Cerebellar nuclear complex (tissue), 1 donor: ENCODE measurements around the gene ANGPTL2.
"Not testable (repeated sequence)": the region's sequence is repeated elsewhere in the genome, so short reads cannot be mapped to it uniquely, and the experiment has no call there.

Source experiments
- DNase-seq, 2 experiments: peaks; one replicate each; lab custom pipeline; 2025; lab: John Stamatoyannopoulos, UW

ANGPTL2 gene, protein sequence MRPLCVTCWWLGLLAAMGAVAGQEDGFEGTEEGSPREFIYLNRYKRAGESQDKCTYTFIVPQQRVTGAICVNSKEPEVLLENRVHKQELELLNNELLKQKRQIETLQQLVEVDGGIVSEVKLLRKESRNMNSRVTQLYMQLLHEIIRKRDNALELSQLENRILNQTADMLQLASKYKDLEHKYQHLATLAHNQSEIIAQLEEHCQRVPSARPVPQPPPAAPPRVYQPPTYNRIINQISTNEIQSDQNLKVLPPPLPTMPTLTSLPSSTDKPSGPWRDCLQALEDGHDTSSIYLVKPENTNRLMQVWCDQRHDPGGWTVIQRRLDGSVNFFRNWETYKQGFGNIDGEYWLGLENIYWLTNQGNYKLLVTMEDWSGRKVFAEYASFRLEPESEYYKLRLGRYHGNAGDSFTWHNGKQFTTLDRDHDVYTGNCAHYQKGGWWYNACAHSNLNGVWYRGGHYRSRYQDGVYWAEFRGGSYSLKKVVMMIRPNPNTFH

DNA sequence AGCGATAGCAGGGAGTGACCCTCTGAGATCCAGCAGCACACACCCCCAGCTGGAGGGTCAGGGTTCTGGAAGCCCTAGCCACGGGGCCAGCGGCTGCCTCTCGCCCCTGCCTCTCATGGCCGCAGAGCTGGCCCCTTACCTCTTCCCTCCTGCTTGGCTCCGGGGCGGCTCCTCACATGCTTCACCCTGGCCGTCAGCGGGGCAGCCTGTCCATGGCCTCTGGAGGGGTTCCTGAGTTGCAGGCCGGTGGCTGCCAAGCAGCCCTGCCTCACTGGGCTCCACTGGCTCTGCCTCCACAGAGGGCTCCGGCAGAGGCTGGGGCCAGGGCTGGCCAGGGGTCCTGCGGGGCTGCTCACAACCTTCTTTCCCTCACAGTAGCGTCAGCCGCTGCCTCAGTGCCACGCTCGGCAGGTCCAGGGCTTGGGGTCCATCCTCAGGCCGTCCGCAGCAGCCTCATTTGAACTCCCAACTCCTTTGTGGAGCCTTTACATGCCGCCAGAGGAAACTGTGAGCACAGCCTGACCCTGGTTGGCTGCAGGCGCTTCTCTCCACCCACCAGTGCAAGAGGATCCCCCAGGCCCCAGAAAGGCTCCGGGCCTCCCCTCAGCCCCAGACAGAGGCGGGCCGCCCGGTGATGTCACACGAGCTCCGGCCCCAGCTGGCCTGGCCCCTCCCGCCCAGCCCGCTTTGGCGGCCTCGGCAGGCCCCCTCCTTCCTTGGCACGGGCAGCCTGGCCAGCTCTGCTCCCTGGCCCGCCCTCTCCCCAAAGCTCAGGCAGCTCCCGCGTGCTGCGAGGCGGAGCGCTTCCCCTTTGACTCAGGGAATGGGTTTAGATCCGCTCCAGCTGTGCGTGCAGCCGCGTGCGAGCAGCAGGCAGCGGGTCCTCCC lies at the start of gene ANGPTL2:
TSS of gene ANGPTL2 (minus strand) at position 460 of the 888 bp plus-strand sequence. CDS start 13,904 bp downstream, outside the sequence.
- DNase-seq: peak in 1 of 2 experiments; percentile 62

DNA sequence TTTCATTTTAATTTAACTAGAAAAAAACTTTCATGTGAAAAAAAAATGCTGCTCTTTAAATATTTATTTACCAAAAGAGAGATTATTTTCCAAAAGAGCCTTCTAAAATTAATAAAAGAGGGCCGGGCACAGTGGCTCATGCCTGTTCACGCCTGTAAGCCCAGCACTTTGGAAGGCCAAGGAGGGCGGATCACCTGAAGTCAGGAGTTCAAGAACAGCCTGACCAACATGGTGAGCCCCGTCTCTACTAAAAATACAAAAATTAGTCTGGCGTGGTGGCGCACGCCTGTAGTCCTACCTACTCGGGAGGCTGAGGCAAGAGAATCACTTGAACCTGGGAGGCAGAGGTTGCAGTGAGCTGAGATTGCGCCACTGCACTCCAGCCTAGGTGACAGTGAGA lies 48.9 kb upstream of the ANGPTL2 start:
- not testable (repeated sequence) for DNase-seq

DNA sequence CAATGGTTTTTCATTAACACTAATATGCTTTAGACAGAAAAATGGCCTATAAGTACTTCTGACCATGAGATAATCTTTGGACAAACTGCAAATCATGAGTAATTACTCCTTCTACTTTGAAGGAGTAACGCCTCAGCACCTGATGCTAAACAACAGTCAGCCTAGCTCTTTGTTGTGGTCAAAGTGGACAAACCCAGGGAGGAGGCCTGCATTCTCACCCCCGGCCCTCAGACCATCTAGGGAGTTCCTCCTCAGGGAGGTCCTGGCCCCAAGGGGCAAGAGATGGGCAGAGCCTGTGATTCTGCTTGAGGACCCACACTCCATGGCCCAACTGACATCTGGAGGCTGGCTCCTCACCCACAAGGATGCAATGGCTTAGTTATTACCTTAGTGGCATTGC lies 48.2 kb upstream of the ANGPTL2 start:
- DNase-seq: no peak

DNA sequence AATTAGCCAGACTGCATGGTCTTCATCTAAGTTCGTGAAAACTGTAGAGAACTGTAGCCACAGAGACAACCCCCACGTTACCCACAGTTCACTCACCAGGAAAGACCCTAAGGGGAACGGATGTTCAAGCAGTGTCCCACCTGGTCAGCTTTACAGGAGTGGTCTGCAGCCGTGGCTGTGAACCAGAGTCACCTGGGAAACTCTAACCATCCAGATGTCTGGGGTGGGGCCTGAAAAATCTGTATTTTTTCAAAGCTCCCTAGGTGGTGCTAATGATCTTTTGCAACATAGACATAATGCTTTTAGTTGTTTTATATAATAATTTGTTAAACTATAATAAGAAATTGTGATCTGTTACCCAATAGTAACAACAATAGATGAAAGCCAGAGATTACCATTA lies 47.7 kb upstream of the ANGPTL2 start:
- no peak for DNase-seq

DNA sequence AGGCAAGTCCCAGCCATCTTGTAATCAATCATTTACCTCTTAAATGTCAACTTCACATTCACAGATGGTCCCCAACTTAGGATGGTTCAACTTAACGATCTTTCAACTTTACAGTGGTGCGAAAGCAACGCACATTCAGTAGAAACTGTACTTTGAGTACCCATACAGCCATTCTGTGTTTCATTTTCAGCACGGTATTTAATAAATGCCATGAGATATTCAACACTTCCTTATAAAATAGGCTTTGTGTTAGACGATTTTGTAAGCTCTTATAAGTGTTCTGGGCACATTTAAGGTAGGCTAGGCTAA lies 47.1 kb upstream of the ANGPTL2 start:
- DNase-seq: no peak

DNA sequence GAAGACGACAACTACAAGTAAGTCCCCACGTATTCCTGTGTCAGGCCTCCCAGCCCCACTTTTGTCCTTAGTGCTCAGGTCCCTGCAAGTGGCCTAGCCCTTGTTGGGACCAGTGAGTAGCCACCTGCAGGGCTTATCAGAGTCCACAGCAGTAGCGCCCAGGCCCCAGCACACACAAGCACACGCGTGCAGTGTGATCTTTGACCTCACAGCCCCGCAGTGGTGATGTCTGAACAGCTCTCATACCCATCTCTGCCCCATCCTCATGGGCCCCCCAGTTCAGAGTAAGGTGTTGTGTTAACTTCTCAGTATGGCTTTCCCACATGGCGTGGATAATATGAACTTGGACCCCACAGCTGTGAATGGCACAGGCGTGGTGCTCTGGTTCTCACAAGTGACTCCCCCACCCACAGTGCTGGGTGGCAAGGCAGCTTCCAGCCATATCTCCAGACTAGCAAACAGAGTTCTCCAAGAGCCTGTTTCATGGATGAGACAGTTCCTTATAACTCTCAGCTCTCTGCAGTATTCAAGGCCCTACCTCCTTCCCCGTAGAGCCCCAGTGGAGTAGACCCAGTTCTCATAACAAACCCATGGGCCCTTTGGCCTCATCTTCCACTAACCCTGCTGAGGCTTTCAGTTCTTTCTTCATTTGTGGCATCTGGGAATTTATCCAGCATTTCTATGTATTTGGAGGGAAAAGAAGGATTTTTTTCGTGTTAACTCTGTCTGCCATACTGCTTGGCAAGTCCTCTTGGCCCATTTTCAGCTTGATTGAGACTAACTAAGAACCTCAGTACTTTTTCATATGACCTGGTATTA lies 46.5 kb upstream of the ANGPTL2 start:
- no peak for DNase-seq

DNA sequence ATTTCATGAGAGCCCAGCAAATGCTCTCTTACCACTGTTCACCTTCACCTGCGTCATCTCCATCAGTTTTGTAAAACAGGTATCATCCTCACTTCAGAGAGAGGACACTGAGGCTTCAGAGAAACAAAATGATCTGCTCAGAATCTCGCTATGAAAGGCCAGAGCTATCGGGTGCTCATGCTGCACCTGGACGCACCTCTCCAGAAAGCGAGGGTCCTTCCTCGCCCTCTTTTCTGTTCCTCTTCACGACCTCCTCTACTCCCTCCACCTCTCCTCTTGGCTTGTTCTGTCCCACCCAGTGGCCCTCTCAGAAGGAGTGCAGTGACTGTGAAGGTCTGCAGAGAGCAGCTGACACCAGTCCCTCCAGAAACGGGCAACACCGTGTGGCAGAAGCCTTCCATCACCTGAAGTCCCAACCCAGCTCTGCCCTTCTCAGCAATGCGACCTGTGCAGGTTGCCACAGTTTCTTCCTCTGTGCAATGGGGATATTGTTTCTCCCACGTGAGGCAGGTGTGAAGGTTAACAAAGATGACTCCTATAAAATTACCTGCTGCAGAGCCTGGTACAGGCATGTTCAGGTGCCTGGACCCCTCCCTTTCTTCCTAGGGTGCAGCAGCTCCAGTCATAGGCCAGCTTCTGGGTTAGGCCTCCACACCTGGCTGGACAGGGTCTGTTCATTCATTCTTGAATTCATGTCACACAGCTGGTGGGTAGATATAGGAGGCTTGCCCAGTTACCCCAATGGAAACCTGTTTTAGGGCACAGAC lies 45.3 kb upstream of the ANGPTL2 start:
- no peak for DNase-seq

DNA sequence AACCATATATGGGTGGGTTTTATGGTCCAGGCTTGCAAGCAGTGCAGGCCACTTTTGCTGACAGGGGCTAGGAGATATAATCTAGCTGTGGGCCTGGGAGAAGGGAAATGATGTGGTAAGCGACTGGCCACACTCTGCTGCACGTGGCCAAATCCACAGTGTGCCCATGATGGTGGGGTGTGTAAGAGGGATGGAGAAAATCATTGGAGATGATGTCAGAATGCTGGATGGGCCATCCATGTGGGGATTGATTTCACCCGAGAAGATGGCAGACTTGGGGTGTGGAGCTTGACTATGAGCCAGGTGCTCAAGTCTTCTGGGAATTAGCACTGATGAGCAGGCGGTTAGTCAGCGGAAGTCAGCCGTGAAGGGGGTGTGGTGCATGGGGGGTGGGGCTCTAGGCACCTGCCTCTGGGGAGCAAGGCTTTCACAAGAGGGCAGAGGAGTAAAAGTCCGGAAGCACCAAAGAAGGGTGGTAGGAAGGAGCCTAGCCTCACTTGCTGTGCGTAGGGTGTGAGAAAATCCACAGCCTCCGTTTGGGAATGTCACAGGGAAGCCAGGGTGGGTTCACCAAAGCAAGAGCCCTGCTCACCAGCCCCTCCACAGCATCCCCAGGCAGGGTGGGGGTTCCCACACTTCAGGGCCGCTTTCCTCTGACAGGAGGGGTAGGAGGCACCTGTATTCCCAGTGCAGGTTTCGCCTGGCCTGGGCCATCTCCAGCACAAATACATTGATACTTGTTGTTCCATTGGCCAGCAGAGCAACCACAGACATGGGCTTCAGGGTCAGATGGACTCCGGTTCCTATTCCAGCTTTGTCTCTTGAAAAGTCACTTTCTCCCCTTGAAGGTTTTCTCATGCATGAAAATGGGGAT lies 44.5 kb upstream of the ANGPTL2 start:
- no peak for DNase-seq

DNA sequence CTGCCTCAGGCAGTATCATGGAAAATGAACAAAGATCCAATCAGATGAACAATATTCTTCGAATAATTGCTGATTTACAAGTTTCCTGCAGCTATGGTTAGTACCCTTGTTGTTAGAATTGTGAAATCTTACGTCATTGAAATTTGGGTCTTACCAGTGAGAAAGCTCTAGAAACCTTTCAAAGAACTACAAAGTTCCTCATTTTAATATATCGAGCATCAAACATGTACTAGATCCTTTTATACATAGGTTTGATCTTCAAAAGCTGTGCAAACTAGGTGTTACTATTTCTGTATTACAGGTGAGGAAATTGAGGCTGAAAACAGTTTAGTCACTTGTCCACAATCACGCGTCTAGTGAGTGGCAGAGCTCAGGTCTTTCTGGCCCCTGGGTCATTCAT lies 43.7 kb upstream of the ANGPTL2 start:
- no peak for DNase-seq

DNA sequence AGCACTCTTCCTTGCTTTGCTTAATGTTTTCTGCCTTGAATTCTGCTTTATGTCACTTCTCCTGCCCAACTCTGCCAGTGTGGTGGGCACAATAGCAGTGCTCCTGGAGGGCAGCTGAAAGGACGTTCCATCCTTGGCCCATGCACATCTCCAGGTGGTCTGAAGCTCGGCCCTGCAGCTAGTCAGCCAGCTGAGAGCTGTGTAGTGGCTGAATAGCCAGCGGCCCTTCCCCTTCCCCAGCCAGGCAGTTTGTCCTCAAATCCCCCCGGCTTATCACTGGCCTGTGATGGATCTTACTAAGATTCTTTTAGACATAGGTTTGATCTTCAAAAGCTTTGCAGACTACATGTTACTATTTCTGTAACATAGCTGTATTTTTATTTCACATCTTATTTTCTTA lies 42.7 kb upstream of the ANGPTL2 start:
- no peak for DNase-seq

DNA sequence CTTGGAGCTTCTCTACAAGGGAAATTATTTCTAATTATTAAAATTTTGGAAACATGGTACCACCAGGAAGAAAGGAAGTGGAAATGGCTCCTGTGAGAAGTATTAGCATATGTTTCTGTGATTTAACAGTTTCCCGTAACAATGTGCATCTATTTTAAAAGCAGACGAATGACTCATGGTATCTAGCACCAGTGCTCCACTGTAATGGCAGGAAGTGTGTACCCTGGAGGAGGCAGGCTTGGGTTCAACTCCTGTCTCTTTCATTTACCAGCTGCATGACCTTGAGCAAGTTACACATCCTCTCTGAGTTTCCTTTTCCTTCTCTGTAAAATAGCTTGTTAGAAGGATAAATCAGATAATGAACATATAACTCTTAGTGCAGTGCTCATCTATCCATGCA lies 41.0 kb upstream of the ANGPTL2 start:
- DNase-seq: no peak

DNA sequence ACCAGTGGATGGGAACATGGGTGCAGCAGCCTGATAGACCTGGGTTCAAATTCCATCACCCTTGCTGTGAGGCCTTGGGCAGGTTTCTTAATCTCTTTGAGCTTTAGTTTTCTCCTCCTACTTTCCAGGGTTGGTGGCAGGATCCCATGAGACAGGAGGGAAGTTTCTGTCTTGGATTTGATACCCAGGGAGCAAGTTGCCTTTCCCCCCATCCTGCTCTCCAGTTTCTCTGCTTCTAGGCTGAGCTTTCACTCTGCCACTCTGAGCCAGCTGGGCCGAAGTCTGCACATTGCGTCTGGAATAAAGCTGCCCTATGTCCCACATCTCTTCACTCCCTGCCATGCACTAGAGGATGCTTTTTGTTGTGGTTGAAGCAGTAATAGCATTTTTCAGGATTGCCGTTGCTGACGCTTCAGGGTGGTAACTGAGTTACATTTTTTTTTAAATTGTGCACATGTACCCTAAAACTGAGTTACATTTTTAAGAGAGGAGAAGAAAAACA lies 40.5 kb upstream of the ANGPTL2 start:
- no peak for DNase-seq

DNA sequence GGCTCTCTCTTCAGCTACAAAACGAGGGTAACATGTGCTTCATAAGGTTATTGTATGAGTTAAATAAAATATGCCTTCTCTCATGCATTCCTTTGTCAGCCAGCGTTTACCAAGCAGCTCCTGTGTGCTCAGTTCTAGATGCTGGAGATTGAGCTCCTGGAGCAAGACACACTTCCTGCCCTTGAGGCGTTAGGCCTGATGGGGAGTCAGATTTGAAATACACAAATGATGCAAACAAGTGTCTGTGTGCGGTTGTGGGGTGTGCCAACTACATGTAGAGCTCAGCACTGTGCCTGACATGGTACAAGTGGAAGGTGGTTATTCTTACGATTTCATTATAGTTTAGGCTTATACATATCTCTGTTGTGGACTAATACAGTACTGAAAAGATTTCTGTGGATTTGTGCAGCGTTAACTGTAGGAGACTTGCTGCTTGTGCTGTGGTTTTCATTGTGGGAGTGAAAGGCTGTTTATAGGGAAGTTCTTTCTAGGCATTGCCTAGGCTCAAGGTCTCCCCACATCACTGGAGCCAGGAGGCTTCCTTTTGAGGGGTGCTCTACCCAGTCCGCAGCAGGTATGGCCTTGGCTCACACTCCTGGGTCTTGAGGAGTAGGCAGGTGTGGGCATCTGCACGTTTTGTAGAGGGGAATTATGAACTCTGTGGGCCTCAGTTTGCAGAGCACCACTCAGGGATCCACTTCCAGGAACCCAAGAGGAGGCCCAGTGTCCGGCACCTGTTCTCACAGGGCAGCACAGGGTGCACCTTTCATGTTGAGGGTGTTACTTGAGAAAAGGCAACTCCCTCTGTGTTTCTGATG lies 39.8 kb upstream of the ANGPTL2 start:
- no peak for DNase-seq

DNA sequence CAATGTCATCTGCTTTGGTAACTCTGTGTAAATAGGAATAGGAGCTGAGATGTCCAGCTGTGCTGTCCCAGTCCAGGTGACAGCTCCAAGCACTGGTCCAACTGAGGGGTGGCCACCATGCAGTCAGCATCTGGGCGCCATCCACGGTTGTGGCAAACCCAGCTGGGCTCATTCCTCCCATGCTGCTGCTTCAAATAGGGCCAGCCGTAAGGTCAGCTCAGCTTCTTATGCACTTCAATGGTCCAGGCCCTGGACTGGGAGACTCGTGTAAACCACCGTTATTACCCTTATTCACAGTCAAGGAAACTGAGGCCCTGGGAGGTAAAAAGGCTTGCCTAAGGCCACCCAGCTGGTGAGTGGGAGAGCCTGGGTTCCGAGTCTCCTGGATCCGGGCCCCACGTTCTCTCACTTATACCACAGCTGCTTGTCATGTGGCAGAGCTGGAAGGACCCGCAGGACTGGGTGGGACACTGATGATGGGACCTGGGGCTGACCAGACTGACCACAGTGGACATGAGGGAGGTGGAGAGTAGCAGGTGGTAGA lies 38.7 kb upstream of the ANGPTL2 start:
- DNase-seq: no peak

DNA sequence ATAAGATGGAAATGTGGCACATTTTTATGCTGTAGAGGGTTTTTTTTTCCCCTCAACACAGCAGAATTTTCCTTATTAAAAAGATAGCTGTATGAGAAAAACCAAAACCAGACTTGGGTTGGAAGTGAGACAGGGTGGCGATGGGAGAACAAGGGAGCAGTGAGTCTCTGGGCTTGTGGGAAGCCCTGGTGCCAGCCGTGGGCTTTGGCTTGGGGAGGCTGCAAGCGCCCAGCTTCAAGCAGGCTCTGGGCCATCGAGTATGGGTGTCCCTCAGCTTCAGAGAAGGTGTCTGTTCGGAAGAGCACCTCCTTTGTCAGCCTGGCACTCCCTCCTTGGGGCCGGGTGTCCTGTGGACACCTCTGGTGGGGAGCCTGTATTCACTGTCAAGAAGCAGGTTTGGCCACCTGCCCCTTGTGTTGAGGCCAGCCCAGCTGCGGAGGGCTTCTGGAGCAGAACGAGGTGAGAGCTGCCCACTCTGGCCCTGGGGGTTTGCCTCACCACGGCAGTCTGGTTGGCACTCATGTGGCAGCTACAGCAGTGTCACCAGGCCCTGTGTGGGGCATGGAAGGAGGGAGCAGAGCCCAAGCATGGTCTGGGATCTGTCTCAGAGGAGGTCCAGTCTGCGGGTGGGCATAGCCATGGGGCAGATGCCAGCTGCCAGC lies 37.6 kb upstream of the ANGPTL2 start:
- no peak for DNase-seq

DNA sequence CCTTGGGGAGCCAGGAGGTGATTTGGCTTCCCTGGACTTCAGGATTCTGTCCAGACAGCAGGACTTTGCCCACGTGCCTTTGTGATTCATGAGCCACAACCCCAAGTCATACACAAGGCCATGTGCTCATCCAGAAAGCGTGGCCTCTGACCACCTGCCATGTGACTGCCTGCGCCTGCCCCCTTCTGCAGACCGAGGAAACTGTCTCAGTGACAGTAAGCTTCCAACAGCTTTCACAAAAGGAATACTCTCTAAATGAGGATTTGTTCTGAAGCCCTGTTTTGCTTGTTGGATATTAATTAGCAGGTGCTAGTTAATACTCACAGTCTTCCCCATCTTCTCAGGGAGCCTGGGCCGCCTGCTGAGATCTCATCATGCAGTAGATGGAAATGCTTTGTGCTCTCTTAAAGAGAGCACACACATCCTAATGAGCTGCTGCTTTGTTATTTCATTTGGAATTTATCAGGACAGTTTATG lies 36.9 kb upstream of the ANGPTL2 start:
- DNase-seq: peak in 1 of 2 experiments; percentile 27

DNA sequence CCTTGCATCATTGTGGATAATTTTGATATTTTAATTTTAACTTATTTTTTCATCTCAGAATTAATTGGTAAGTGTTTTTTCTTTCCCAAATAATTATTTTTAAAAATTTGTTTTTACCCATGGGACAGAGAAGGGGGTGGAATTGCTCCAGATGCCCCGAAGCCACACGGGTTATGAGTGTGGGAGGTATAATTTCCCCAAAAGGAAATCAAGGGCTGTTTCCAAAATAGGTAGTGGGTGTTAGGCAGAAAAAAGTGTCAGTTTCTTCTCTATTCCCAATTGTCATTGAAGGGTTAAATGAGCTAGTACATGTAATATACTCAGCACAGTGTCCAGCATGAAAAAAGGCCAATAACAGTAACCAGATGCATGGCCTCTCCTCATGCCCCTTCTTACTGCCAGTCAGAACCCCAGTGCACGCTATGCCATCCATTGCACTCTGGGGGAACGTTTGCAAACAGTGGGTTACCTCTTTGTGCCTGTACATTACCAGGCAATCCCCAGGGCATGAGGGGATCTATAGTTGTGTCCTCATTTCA lies 36.4 kb upstream of the ANGPTL2 start:
- DNase-seq: no peak
